ENCODE results near the gene REXO5. TPM values are rescaled to one million over a fixed set of nuclear protein-coding genes. Genes with fewer than 3 reads are reported as not detected.

Gene REXO5
- total RNA-seq, 1 experiment from 2014 or later = 6.7 TPM

DNA sequence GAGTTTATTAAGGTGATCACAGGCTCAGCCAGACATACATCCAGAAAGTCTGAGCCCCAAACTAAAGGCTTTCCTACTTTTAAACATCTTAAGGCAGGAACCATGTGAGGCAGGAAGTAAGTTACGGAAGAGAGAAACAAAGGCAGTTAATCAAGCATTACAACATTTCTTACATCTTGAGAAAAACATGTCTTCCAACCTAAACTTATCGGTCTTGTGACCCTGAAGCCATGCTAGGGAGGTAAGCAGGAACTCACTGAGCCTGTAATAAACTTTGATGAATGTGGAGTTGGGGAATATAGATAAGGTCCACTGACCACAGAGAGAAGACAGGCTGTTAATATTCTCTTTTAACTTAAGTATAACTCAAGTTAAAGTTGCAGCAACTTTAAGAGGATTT is 46.0 kb upstream of the REXO5 start:
- peaks cover 0 to 10% (median 0%) of the 10 kb centered on the region in 3 experiments; a peak in 1 of 7 replicates for H3K36me3 Mint-ChIP-seq (ENCODE audit: insufficient read depth in 1 of 3, low read depth in 3 of 3)
- H3K4me3 Mint-ChIP-seq = no peak overlapping the region
- H2BK120ac ChIP-seq (ENCODE audit: low read depth, low read length, poor library complexity, severe bottlenecking) = no peak overlapping the region
- no peaks in the 10 kb centered on the region for H3K79me1 ChIP-seq (ENCODE audit: insufficient read depth, low read depth, low read length, poor library complexity, severe bottlenecking)
- no peak overlapping the region for H3K9ac ChIP-seq (ENCODE audit: extremely low read depth, insufficient read length, low read length)
- TF ChIP-seq, protein P1, sequence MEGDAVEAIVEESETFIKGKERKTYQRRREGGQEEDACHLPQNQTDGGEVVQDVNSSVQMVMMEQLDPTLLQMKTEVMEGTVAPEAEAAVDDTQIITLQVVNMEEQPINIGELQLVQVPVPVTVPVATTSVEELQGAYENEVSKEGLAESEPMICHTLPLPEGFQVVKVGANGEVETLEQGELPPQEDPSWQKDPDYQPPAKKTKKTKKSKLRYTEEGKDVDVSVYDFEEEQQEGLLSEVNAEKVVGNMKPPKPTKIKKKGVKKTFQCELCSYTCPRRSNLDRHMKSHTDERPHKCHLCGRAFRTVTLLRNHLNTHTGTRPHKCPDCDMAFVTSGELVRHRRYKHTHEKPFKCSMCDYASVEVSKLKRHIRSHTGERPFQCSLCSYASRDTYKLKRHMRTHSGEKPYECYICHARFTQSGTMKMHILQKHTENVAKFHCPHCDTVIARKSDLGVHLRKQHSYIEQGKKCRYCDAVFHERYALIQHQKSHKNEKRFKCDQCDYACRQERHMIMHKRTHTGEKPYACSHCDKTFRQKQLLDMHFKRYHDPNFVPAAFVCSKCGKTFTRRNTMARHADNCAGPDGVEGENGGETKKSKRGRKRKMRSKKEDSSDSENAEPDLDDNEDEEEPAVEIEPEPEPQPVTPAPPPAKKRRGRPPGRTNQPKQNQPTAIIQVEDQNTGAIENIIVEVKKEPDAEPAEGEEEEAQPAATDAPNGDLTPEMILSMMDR (conservative IDR thresholded peaks at IDR 0.05) = no peak
- H3K27ac ChIP-seq (ENCODE audit: insufficient read length, low read depth, low read length) = no peak overlapping the region
- H3K9me3 ChIP-seq (ENCODE audit: control insufficient read depth, low read depth, low read length) = no peaks in the 10 kb centered on the region
- H2BK12ac ChIP-seq (ENCODE audit: insufficient read length, low read depth, low read length) = no peak overlapping the region
- no peak overlapping the region for H2BK5ac ChIP-seq (ENCODE audit: insufficient read length, low read length)
- H3K4ac ChIP-seq (ENCODE audit: low read depth, low read length) = no peak overlapping the region
- H3T11ph ChIP-seq (ENCODE audit: low read length) = no peak overlapping the region
- H4K8ac ChIP-seq (replicated peaks; ENCODE audit: insufficient read length, low read depth, low read length) = no peak overlapping the region
- H3K56ac ChIP-seq (ENCODE audit: insufficient read length, low read depth, low read length) = no peak overlapping the region
- H3K9me3 Mint-ChIP-seq = peaks cover 10 to 12% of the 10 kb centered on the region in 2 experiments
- no peak overlapping the region for H2AK5ac ChIP-seq (ENCODE audit: insufficient read length, low read length)
- no peak overlapping the region for H3K4me2 ChIP-seq (ENCODE audit: insufficient read depth, insufficient read length, low read length)
- no peak for DNase-seq
- no peak overlapping the region for H2BK15ac ChIP-seq (ENCODE audit: low read depth, low read length)
- no peak overlapping the region for H4K5ac ChIP-seq (ENCODE audit: insufficient read length, low read depth, low read length)
- H4K91ac ChIP-seq (ENCODE audit: insufficient read length, low read depth, low read length) = no peak overlapping the region
- no peak overlapping the region for H3K23ac ChIP-seq (ENCODE audit: insufficient read length, low read depth, low read length)
- no peak overlapping the region for H3K18ac ChIP-seq (ENCODE audit: insufficient read length, low read depth, low read length)
- no peaks in the 10 kb centered on the region for H3K79me2 ChIP-seq (ENCODE audit: insufficient read depth, low read length)
- H3K23me2 ChIP-seq (ENCODE audit: insufficient read length, low read depth, low read length, poor library complexity, severe bottlenecking) = no peaks in the 10 kb centered on the region
- H4K20me1 ChIP-seq (ENCODE audit: control insufficient read depth, insufficient read depth, insufficient read length) = no peaks in the 10 kb centered on the region
- H3K4me1 Mint-ChIP-seq = peaks cover 16 to 18% of the 10 kb centered on the region in 2 experiments
- no peak overlapping the region for H2AFZ ChIP-seq (ENCODE audit: low read length)
- H3K4me1 ChIP-seq (ENCODE audit: insufficient read depth, low read length) = no peaks in the 10 kb centered on the region
- H3K27me3 ChIP-seq (ENCODE audit: insufficient read depth, low read length) = no peaks in the 10 kb centered on the region
- H3K14ac ChIP-seq (ENCODE audit: insufficient read depth, low read length) = no peak overlapping the region
- H3K27me3 Mint-ChIP-seq (ENCODE audit: low read depth) = peaks cover 5% of the 10 kb centered on the region
- H3K27ac Mint-ChIP-seq = no peak overlapping the region
- no peak overlapping the region for H2BK20ac ChIP-seq (ENCODE audit: low read depth, low read length, poor library complexity, severe bottlenecking)
- WGBS (ENCODE audit: extremely low coverage, insufficient read length, low lambda C conversion rate) = no CpG with 5 or more reads among the region's 2 CpGs

All from H9 (cell line).